ENCODE results near the gene RSU1.

DNA sequence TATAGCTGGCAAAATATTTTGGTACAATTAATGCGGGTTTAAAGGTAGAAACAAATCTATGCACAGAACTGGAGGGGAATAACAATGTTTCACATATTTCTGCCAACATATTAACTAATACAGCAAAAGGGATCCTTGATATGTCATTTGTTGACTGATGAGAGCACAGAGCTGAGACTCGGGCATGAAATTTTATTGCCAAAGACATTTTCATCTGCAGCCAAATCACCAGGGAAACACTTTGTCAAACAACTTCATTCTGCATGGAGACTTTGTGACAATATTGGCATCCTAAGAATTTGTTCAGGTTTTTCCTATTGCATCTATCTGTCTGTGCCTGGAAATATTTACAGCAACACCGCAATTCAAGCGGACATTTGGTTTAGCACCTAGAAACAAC, 177.8 kb downstream of the RSU1 start:
- TF ChIP-seq, protein P1, sequence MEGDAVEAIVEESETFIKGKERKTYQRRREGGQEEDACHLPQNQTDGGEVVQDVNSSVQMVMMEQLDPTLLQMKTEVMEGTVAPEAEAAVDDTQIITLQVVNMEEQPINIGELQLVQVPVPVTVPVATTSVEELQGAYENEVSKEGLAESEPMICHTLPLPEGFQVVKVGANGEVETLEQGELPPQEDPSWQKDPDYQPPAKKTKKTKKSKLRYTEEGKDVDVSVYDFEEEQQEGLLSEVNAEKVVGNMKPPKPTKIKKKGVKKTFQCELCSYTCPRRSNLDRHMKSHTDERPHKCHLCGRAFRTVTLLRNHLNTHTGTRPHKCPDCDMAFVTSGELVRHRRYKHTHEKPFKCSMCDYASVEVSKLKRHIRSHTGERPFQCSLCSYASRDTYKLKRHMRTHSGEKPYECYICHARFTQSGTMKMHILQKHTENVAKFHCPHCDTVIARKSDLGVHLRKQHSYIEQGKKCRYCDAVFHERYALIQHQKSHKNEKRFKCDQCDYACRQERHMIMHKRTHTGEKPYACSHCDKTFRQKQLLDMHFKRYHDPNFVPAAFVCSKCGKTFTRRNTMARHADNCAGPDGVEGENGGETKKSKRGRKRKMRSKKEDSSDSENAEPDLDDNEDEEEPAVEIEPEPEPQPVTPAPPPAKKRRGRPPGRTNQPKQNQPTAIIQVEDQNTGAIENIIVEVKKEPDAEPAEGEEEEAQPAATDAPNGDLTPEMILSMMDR (IDR thresholded peaks at IDR 0.05): no peak
- TF ChIP-seq POLR2A (IDR thresholded peaks at IDR 0.05) (no peak), EP300 (IDR thresholded peaks at IDR 0.05) (no peak)

All from tibial nerve (tissue), 4 donors.